Stimulated activated CD4-positive, alpha-beta T cell treated with anti-CD3 and anti-CD28 coated beads, Interleukin-15, amount 100 ng/mL, for 24 hours (primary cell): ENCODE results near the gene RPSA.
A peak's percentile ranks its signal among the peaks of the same experiment; 100 is the strongest.
"Not testable (repeated sequence)": the region's sequence is repeated elsewhere in the genome, so short reads cannot be mapped to it uniquely, and the experiment has no call there.

Experiments used
- DNase-seq: peaks from one replicate; pipeline ENCODE4 v3.0.0-alpha.2; 2020

The RPSA gene

DNA sequence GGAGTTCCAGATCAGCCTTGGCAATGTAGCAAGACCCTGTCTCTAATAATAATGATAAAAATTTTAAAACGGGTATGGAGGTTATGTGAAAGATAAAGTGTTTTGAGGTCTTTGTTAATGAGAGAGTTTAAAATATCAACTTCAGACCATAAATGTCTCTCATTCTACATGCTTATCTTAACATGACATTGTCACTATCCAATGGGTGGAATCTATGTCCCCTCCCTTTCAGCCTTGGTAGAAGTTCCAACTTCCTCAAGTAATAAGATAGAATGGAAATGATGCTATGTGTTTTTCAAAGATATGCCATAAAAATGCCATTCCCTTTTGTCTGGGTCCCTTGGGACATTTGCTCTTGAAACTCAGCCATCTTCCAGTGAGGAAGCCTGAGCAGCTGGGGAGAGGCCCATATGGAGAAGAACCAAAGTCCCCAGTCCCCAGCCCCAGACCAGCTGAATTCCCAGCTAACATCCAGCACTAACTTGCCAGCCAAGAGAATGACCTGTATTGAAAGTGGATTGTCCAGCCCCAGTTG, 17.0 kb downstream of the RPSA start:
- DNase-seq: no peak

DNA sequence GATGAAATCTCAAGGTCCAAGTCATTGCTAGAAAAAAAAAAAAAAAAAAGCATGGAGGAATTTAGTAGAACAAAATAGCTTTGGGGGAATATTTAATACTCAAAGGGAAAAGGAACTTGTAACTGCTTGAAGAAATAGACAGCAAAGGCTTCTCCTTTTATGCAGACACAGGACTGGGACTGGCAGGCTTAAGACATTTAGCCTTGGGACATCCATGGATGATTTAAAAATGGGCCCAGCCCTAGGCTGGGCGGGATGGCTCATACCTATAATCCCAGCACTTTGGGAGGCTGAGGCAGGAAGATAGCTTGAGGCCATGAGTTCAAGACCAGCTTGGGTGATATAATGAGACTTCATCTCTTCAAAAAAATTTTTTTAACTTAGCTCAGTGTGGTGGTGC, 19.8 kb downstream of the RPSA start:
- no peak for DNase-seq

DNA sequence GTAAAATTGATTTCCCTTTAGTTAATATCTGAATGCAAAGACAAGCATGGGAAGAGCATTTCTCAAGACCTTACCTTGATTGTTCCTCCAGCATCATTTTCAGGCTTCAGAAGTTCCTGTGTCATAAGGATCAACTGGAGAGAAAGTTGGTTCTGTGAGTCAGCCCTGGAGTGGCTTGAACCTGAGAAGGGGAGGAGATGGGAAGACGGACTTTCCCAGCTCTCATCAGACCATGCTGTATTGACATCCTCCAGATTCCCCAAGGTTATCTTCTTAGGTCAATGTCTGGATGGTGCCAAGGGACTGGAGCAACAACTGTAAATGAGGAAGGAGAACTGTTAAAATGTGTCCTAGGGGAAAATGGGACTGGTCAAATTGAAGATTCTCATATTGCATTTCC, 21.0 kb downstream of the RPSA start:
- DNase-seq: no peak

DNA sequence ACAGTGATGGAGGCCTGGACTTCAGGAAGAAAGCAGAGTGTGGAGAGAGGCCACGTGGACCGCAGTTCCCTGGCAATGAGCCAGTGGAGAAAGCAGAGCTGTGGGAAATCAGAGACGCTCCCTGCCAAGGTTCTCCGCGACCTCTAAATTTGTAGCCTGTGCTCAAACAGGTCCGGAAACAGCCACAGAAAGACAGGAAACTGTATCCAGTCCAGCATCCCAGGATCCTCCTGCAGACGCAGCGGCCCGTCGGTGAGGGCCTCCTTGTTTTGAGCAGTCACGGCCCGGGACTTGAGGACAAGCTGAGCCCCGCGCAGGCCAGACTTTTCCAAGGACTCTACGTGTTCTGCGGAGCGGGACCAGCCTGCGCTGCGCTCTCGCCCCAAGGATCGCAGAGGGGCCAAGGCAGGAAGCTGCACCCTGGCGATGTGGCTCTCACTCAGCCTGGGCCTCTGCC, 22.3 kb downstream of the RPSA start:
- no peak for DNase-seq

DNA sequence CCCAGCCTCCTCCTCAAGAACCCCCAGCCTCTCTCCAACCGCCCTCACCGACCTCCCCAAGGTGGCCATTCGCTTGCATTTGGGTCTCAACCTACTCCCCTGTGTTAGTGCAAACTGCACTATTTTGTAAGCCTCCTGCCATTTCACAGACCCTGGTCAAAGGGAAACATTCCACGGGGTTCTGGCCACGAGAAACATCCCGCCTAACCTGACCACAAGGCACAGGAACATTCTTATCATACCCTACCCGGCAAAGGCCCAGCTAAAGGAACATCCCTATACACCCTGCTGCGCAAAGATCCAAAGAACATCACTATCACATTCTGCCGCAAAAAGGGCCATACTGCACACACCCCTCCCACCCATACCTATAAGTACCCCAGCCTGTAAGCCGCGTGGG, 22.9 kb downstream of the RPSA start:
- no peak for DNase-seq

DNA sequence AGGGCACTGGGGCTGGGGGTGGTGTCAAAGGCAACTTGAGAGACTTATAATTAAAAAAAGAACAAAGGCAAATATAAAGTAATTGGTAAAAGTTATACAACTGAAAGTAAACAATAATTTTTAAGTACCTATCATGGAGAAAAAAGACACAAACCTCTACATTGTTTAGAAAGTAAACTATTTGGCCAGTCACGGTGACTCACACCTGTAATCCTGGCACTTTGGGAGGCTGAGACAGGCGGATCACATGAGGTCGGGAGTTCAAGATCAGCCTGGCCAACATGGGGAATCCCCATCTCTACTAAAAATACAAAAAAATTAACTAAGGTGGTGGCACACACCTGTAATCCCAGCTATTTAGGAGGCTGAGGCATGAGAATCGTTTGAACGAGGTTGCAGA, 25.8 kb downstream of the RPSA start:
- no peak for DNase-seq

DNA sequence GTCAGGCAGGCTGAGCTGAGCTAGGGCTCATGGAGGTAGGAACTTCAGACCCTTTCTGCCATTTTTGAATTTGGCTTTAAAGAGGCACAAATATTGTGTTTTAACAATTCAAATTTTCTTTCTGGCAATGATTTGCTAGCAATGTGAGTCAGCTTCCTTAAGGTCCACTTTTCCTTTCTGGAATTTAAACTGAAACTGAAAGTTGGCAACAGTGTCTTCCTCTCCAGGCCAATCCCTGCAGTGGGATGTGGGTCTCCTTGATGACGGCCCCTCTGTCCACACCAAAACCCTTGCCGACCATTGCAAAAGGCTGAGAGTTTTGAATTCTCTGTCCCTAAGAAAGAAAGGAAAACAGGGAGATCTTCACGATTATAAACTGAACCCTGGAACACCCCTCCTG, 27.1 kb downstream of the RPSA start:
- DNase-seq: no peak

DNA sequence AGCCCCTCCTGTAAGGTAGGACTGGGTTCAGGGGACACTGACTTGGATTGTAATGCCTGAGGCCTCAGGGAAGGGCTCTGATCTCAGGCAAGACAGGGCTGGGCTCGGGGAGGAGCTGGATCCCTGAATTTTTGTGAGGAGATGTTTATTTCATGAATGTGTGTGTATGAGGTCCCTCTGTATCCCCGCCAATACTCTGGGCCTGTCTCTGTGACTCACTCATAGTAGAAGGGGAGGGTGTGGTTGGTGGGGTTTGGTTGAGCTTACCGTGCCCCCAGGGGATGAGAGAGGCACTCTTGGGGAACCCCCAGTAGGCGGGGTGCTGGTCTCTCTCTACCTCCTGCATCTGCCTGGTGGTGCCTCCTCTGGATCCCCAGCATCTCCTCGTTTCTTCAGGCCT, 28.1 kb downstream of the RPSA start:
- DNase-seq: no peak

DNA sequence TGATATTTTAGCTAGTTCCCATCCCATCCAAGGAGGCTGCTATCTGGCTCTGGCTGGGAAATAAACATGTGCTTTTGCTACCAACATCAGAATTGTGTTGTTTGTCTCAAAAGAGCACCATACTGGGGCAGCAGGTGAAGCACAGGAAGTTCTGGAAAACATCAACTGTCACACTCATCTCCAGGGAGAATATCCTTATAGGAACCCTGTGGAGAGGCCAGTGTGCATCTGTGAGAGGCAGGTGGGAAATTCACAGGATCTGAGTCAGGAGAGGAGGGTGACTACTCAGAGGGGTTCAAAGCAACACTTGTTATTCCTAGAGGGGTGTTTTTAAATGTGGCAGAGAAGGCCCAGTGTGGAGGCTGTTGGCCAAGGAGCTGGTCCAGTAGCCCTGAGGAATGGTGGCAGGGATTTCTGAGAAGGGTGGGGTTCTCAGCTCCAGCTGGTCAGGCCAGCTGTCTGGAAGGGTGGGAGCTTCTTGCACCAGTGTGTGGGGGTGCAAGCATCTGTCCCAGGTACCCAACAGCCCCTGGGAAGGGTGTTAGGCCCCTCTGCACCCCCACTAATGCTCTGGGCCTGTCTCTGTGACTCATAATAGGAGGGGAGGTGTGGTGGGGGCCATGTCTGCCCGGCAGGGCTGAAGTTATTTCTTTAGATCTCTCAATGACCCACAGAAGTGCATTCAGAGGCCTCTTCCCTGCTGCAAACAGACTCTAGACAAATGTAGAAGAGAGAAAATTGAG, 28.7 kb downstream of the RPSA start:
- no peak for DNase-seq

DNA sequence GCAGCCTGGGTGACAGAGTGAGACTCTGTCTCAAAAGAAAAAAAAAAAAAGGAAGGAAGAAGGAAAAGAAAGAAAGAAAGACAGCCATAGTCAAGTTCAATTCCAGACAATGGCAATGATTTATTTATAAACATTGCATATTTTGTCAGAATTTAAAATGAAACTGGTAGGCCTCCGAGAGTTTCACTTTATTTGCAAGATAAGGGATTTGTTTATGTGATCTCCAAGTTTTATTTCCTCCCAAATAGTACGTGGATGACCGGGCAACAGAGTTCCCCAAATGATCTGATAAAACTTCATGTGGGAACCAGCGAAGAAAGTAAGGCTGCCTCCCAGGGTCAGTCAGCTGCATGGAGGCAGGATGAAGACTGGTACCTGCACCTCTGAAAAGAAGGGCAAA, 32.4 kb downstream of the RPSA start:
- DNase-seq: no peak

DNA sequence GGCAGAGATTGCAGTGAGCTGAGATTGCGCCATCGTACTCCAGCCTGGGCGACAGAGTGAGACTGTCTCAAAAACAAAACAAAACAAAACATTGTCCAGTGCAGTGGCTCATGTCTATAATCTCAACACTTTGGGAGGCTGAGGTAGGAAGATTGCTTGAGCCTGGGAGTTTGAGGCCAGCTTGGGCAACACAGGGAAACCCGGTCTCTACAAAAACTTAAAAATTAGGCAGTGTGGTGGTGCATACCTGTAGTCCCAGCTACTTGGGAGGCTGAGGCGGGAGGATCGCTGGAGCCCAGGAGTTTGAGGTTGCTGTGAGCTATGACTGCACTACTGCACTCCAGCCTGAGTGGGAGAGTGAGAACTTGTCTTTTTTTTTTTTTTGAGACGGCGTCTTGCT, 33.8 kb downstream of the RPSA start:
- no peak for DNase-seq

DNA sequence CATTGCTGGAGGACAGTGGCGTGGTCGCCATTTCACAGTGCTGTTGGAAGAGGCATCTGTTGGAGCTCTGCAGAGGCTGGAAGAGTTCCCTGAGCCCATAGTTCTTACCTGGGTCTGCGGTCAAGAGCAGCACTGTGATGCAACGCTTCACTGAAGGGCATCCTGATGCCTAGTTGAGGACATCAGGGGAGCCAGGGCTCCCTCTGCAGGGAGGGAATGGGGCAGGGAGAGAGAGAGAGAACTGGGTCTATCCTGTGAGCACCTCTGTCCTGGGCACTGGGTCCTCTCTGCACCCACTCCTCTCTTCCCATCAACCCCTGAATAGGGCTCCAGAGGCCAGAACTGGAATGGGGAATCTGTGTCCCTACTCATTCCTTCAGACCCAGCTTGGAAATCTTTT, 37.0 kb downstream of the RPSA start:
- DNase-seq: no peak

DNA sequence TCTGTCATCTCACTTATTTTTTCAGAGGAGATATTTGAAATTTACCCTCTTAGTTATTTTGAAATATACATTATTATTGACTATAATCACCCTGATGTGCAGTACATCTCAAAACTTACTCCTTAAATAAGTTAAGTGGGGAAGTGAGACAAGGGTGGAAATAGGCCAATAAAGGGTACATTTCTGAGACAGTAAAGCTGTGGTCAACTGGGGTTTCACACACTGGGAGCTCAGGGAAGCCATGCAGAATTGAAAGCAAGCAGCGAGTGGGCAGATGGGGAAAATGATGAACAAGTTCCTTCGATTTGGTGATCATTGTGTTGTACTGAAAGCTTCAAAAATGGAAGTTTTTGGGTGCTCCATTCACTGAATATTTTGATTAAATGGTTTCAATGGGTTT, 39.4 kb downstream of the RPSA start:
- DNase-seq: no peak

DNA sequence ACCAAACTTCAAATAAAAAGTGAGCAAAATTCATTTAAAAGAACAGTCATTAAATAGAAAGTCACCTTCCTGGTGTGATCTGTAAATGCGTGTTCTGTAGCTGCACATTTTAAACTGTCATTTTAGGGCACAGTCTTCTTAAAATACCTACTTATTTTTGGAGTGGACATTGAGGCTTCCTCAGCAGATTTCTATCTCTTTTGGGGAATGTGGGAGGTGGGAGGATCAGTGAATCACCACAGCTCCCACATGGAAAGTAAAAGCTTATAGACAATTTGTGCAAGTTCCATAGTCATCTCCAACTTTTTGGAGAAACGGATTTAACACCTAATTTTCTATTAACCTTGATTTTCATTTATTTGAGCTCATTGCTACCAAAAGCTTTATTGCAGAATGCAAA, 39.9 kb downstream of the RPSA start:
- DNase-seq: no peak

DNA sequence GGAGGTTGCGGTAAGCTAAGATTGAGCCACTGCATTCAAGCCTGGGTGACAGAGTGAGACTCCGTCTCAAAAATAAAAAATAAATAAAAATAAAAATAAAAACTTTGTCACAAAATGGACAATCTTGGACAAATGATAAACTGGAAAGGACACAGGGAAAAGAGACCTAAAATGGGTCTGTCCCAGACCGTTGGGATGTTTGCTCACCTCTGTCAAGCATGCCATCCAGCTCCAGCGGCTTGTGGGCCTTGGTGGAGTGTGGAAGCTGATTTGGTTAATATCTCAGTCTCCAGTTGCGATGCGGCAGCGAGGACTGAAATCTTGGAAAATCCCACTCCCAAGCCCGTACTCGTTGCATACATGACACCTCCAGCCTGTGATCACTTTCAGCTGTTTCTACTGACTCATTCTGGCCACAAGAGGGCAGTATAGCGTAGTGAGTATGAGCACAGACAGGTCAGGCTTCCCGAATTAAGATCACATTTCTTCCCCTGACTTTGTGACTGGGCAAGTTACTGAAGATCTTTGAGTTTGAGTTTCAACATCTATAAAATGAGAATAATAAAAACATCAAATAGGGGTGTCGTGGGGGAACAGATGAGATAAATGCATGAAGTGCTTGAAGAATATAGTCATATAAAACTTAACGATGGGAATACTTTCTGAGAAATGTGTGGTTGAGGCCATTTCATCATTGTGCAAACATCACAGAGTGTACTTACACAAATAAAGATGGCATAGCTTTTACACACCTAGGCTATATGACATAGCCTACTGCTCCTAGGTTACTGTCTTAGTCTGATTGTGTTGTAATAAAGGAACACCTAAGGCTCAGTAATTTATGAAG, 41.3 kb downstream of the RPSA start:
- peak; percentile 69 for DNase-seq

DNA sequence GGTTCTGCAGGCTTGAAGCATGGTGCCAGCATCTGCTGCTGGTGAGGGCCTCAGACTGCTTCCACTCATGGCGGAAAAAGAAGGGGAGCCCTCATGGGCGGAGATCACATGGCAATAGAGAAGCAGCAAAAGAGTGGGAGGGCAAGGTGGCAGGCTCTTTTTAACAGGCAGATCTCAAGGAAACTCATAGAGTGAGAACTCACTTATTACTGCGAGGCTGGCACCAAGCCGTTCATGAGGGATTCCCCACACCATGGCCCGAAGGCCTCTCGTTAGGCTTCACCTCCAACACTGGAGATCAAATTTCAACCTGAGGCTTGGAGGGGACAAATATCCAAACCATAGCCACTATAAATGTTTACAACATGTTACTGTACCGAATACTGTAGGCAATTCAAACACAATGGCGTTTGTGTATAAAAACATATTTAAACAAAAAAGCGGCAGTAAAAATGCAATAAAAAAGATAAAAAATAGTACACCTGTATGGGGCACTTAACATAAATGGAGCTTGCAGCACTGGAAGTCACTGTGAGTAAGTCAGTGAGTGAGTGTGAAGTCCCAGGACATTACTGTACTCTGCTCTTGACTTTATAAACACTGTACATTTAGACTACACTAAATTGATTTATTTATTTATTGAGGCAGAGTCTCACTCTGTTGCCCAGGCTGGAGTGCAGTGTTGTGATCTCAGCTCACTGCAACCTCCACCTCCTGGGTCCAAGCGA, 42.1 kb downstream of the RPSA start:
- no peak for DNase-seq

DNA sequence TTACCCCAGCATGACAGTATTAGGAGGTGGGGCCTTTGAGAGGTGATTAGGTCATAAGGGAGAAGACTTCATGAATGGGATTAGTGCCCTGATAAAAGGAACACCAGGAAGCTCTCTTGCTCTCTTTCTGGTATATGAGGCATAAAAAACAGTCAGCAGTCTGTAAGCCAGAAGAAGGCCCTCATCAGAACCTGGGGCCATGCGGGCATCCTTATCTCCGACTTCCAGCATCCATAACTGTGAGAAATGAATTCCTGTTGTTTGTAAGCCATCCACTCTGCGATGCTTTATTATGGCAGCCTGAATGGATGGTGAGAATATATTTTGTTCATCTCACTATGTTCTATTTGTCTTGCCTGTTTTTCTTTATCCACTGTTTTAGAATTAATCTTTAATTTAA, 43.3 kb downstream of the RPSA start:
- DNase-seq: no peak

DNA sequence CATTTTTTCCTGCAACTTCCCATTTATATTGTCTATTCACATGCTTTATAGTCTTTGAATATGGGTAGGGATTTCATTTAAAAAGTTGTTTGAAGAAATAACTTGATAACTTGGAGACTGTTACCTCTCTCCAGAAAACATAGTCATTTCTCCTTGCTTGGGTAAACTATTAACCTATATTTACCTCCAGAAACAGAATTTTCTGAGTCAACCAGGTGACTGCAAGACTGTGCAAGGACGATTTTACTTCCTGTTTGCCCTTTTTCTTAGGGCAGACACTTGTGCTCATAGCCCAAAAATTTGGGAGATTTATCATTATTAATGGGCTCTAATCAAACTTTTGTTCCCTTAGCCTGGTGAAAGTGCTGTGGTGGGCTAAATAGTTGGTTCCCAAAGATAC, 46.6 kb downstream of the RPSA start:
- DNase-seq: no peak

DNA sequence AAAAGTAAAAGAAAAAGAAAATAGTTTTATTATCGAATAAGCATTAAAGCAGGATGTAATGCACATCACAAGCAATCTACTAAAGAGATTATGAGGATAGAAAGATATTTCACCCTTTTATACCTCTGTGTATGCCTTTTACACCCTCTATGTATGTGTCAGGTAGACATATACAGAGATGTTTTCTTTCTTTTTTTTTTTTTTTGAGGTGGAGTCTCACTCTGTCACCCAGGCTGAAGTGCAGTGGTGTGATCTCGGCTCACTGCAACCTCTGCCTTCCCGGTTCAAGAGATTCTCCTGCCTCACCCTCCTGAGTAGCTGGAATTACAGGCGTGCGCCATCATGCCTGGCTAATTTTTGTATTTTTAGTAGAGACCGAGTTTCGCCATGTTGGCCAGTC, 47.4 kb downstream of the RPSA start:
- DNase-seq: not testable (repeated sequence)

DNA sequence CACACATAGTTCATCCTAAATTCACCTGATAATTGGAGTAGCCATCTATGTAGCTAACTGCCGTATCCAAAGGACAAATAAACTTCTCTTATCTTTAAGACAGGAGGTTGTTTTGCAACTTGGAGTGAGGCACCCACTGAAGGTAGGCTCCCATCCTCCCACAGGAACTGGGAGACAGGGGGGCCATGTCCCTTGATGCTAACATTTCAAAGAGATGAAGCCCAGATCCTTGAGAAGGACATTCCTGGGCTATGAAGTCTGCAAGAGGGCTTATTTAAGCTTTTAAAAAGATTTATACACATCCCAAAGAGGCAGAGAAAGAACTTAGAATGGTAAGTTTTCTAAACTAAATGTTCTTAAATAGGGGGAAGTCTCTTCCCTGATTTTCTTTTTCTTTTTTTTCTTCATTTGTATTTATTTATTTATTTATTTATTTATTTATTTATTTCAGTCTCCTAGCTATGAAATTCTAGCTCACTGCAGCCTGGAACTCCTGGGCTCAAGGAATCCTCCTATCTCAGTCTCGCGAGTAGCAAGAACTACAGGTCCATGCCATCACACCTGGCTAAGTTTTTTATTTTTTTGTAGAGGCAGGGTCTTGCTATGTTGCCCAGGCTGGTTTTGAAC, 48.2 kb downstream of the RPSA start:
- DNase-seq: no peak

DNA sequence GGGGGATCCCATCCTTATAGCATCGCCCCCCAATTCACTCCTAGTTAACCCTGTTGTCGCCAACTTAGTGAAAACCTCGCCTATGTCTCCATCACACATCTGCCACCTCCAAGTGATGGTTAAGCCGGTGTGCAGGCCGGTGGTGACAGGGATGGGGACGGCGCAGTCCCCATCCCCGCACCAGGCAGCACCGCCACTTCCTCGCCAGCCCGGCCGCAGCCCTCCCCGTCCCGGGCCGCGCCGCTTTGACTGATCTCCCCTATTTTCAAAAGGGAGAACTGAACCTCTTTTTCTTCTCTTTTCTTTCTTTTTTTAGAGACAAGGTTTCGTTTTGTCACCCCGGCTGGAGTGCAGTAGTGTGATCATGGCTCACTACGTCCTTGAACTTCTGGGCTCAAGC, 49.6 kb downstream of the RPSA start:
- DNase-seq: no peak

DNA sequence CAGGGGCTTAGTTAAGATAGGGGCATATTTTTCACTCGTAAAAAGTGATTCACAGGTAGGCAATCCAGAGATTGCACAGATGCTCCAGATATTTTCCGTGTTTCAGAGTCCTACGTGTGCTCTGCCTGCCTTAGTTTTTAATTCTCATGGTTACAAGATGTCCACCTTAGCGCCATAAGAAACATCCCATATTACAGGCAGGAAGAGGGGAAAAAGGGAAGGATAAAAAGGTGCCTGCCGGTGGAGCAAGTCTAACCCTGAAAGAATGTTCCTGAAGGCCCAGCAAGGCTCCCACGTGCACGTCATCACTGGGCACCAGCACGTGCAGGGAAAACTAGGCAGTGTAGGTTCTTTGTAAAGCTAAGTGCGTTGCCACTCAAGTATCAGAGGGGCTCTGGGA, 50.8 kb downstream of the RPSA start:
- no peak for DNase-seq

DNA sequence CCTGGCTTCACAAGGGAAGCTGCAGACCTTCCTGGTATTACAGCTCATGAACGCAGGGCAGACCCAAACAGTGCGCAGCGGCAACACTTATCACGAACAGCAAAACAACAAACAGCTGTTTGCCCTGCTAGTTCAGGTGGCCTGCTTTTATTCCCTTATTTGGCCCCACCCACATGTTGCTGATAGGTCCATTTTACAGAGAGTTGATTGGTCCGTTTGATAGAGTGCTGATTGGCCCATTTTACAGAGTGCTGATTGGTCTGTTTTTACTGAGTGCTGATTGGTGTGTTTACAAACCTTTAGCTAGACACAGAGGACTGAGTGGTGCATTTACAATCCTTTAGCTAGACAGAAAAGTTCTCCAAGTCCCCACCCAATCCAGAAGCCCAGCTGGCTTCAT, 52.1 kb downstream of the RPSA start:
- DNase-seq: not testable (repeated sequence)
